Measurements from ENCODE around the gene KIAA1671.

KIAA1671 gene

GRCh38 chr22:25114369-25115362, 162.2 kb downstream of the KIAA1671 start:
- DNase-seq (ENCODE audit: low read depth in 2 of 2) = no peak

- no peak for DNase-seq (ENCODE audit: low read depth in 2 of 2)
Measured at GRCh38 chr22:25119609-25120008, 167.1 kb downstream of the KIAA1671 start.

- DNase-seq (ENCODE audit: low read depth in 2 of 2) = no peak
Measured at GRCh38 chr22:25120093-25120561, 167.6 kb downstream of the KIAA1671 start.

- no peak for DNase-seq (ENCODE audit: low read depth in 2 of 2)
Measured at GRCh38 chr22:25120761-25121212, 168.3 kb downstream of the KIAA1671 start.

GRCh38 chr22:25122136-25122764, 169.7 kb downstream of the KIAA1671 start:
- DNase-seq (ENCODE audit: low read depth in 2 of 2) = no peak

- no peak for DNase-seq (ENCODE audit: low read depth in 2 of 2)
Measured at GRCh38 chr22:25123677-25124076, 171.2 kb downstream of the KIAA1671 start.

- no peak for DNase-seq (ENCODE audit: low read depth in 2 of 2)
Measured at GRCh38 chr22:25125693-25126357, 173.3 kb downstream of the KIAA1671 start.

GRCh38 chr22:25126510-25126909, 174.0 kb downstream of the KIAA1671 start:
- no peak for DNase-seq (ENCODE audit: low read depth in 2 of 2)

GRCh38 chr22:25127318-25127717, 174.8 kb downstream of the KIAA1671 start:
- no peak for DNase-seq (ENCODE audit: low read depth in 2 of 2)

GRCh38 chr22:25130462-25130861, 177.9 kb downstream of the KIAA1671 start:
- no peak for DNase-seq (ENCODE audit: low read depth in 2 of 2)

- no peak for DNase-seq (ENCODE audit: low read depth in 2 of 2)
Measured at GRCh38 chr22:25131198-25131887, 178.8 kb downstream of the KIAA1671 start.

- no peak for DNase-seq (ENCODE audit: low read depth in 2 of 2)
Measured at GRCh38 chr22:25134028-25134427, 181.5 kb downstream of the KIAA1671 start.

GRCh38 chr22:25134451-25134850, 181.9 kb downstream of the KIAA1671 start:
- no peak for DNase-seq (ENCODE audit: low read depth in 2 of 2)

GRCh38 chr22:25136953-25137576, 184.5 kb downstream of the KIAA1671 start:
- DNase-seq (ENCODE audit: low read depth in 2 of 2) = no peak

- no peak for DNase-seq (ENCODE audit: low read depth in 2 of 2)
Measured at GRCh38 chr22:25137577-25138525, 185.3 kb downstream of the KIAA1671 start.

- DNase-seq (ENCODE audit: low read depth in 2 of 2) = no peak
Measured at GRCh38 chr22:25139062-25139461, 186.5 kb downstream of the KIAA1671 start.

GRCh38 chr22:25142102-25142501, 189.6 kb downstream of the KIAA1671 start:
- no peak for DNase-seq (ENCODE audit: low read depth in 2 of 2)

GRCh38 chr22:25143156-25144076, 190.9 kb downstream of the KIAA1671 start:
- DNase-seq (ENCODE audit: low read depth in 2 of 2) = no peak

- no peak for DNase-seq (ENCODE audit: low read depth in 2 of 2)
Measured at GRCh38 chr22:25144522-25144921, 192.0 kb downstream of the KIAA1671 start.
